K562 (cell line): Measurements from ENCODE around the gene CHRNB4.

Experiments used
- KDM1A ChIP-seq, 2 experiments: fragments of 450-650 bp; IDR thresholded peaks; 2 replicates each; pipeline ENCODE4 v1.6.1; 2016; ENCODE audit warnings: mild to moderate bottlenecking in 2 of 2
- KLF6 ChIP-seq: fragments of 250-450 bp; sonication (Bioruptor Pico); IDR thresholded peaks from 2 replicates; pipeline ENCODE4 v1.4.0; 2020; ENCODE audit warnings: mild to moderate bottlenecking, moderate library complexity, borderline replicate concordance
- MYC ChIP-seq, 2 experiments: fragments of 250-450 bp in 1 of 2; sonication (Bioruptor Pico) in 1 of 2; IDR thresholded peaks; 2 replicates each; pipeline versions ENCODE4 v1.5.1 to v1.6.1; 2012 to 2021; ENCODE audit warnings: low read depth in 2 of 2, borderline replicate concordance in 1 of 2, improper control_type of control experiment in 1 of 2, low read length in 1 of 2, mild to moderate bottlenecking in 1 of 2, moderate library complexity in 1 of 2
- RFX1 ChIP-seq: fragments of 450-650 bp; IDR thresholded peaks from 2 replicates; pipeline ENCODE4 v1.6.1; 2016; ENCODE audit warnings: mild to moderate bottlenecking, moderate library complexity
- TAF1 ChIP-seq: IDR thresholded peaks from 2 replicates; pipeline ENCODE4 v1.6.1; 2011; ENCODE audit warnings: mild to moderate bottlenecking, low read length, moderate library complexity; ENCODE audit not compliant: insufficient read depth, control insufficient read depth, severe bottlenecking; ENCODE audit errors: extremely low read depth
- TRIM24 ChIP-seq, 2 experiments: fragments of 450-650 bp; IDR thresholded peaks; 2 replicates each; pipeline ENCODE4 v1.6.1; 2016
- TF ChIP-seq, protein P1 (sequence below): sonication (generic); formaldehyde crosslinking; IDR thresholded peaks from 2 replicates; pipeline ENCODE4 v1.8.0; 2023; ENCODE audit warnings: missing genetic modification reagents, mild to moderate bottlenecking, borderline replicate concordance
- TF ChIP-seq, protein P2 (sequence below), 3 experiments: IDR thresholded peaks in 2 of 3; conservative IDR thresholded peaks in 1 of 3; 2 replicates each; pipeline ENCODE4 v1.5.1; 2011 to 2012; ENCODE audit warnings: low read length in 3 of 3, mild to moderate bottlenecking in 3 of 3, control low read depth in 2 of 3, improper control_type of control experiment in 1 of 3, inconsistent platforms in 1 of 3, low read depth in 1 of 3, mixed read lengths in 1 of 3, moderate library complexity in 1 of 3; ENCODE audit not compliant: insufficient read depth in 2 of 3

DNA sequence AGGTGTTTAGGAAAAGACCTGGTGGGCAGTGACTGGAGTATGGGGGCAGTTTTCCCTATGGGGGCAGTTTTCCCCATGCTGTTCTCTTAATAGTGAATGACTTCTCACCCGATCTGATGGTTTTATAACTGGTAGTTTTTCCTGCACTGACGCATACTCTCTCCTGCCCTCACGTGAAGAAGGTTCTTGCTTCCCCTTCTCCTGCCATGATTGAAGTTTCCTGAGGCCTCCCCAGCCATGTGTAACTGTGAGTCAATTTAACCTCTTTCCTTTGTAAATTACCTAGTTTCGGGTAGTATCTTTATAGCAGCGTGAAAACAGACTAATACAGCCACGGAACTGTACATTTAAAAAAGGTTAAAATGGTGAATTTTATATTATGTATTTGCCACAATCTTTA, 25.0 kb upstream of the CHRNB4 start:
- no peak for TF ChIP-seq TRIM24 (IDR thresholded peaks at IDR 0.05)
- TF ChIP-seq, protein P1, sequence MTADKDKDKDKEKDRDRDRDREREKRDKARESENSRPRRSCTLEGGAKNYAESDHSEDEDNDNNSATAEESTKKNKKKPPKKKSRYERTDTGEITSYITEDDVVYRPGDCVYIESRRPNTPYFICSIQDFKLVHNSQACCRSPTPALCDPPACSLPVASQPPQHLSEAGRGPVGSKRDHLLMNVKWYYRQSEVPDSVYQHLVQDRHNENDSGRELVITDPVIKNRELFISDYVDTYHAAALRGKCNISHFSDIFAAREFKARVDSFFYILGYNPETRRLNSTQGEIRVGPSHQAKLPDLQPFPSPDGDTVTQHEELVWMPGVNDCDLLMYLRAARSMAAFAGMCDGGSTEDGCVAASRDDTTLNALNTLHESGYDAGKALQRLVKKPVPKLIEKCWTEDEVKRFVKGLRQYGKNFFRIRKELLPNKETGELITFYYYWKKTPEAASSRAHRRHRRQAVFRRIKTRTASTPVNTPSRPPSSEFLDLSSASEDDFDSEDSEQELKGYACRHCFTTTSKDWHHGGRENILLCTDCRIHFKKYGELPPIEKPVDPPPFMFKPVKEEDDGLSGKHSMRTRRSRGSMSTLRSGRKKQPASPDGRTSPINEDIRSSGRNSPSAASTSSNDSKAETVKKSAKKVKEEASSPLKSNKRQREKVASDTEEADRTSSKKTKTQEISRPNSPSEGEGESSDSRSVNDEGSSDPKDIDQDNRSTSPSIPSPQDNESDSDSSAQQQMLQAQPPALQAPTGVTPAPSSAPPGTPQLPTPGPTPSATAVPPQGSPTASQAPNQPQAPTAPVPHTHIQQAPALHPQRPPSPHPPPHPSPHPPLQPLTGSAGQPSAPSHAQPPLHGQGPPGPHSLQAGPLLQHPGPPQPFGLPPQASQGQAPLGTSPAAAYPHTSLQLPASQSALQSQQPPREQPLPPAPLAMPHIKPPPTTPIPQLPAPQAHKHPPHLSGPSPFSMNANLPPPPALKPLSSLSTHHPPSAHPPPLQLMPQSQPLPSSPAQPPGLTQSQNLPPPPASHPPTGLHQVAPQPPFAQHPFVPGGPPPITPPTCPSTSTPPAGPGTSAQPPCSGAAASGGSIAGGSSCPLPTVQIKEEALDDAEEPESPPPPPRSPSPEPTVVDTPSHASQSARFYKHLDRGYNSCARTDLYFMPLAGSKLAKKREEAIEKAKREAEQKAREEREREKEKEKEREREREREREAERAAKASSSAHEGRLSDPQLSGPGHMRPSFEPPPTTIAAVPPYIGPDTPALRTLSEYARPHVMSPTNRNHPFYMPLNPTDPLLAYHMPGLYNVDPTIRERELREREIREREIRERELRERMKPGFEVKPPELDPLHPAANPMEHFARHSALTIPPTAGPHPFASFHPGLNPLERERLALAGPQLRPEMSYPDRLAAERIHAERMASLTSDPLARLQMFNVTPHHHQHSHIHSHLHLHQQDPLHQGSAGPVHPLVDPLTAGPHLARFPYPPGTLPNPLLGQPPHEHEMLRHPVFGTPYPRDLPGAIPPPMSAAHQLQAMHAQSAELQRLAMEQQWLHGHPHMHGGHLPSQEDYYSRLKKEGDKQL = no peak
- no peak for TF ChIP-seq KLF6 (CRISPR knock-in tag)
- TF ChIP-seq MYC (IDR thresholded peaks at IDR 0.05; ENCODE audit: low read depth, low read length) = no peak
- TF ChIP-seq MYC (CRISPR knock-in tag; IDR thresholded peaks at IDR 0.05; ENCODE audit: borderline replicate concordance, low read depth) = no peak
- TF ChIP-seq TAF1 = no peak
- TF ChIP-seq, protein P2, sequence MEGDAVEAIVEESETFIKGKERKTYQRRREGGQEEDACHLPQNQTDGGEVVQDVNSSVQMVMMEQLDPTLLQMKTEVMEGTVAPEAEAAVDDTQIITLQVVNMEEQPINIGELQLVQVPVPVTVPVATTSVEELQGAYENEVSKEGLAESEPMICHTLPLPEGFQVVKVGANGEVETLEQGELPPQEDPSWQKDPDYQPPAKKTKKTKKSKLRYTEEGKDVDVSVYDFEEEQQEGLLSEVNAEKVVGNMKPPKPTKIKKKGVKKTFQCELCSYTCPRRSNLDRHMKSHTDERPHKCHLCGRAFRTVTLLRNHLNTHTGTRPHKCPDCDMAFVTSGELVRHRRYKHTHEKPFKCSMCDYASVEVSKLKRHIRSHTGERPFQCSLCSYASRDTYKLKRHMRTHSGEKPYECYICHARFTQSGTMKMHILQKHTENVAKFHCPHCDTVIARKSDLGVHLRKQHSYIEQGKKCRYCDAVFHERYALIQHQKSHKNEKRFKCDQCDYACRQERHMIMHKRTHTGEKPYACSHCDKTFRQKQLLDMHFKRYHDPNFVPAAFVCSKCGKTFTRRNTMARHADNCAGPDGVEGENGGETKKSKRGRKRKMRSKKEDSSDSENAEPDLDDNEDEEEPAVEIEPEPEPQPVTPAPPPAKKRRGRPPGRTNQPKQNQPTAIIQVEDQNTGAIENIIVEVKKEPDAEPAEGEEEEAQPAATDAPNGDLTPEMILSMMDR (IDR thresholded peaks at IDR 0.05 in 2 of 3, conservative IDR thresholded peaks at IDR 0.05 in 1 of 3; ENCODE audit: insufficient read depth in 2 of 3, low read depth in 1 of 3, low read length in 3 of 3) = no peak
- TF ChIP-seq KDM1A (IDR thresholded peaks at IDR 0.05) = no peak
- no peak for TF ChIP-seq RFX1
